IPS-NIHi11 (cell line): Measurements from ENCODE around the gene PSMD13.
"Not testable (repeated sequence)": the region's sequence is repeated elsewhere in the genome, so short reads cannot be mapped to it uniquely, and the experiment has no call there.

Source experiments
- DNase-seq: peaks from one replicate; pipeline ENCODE4 v3.0.0; 2012; ENCODE audit warnings: mixed read lengths, low spot score

The PSMD13 gene

GRCh38 chr11:250740-251299 is 14.0 kb downstream of the PSMD13 start:
- peak; percentile 82 for DNase-seq

DNA sequence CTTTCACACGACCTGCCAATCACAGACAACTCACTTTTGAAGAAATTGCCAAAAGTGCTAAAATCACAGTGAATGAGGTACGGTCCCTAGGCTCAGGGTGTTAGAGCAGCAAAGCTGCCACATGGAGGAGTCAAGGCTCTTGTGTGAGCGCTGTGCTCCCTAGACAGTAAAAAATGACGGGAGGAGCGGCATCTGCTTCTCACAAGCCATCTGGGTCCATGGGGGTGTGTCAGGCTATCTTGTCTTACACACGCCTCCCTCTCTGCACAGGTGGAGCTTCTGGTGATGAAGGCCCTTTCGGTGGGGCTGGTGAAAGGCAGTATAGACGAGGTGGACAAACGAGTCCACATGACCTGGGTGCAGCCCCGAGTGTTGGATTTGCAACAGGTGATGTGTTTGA is 14.8 kb downstream of the PSMD13 start:
- no peak for DNase-seq

DNA sequence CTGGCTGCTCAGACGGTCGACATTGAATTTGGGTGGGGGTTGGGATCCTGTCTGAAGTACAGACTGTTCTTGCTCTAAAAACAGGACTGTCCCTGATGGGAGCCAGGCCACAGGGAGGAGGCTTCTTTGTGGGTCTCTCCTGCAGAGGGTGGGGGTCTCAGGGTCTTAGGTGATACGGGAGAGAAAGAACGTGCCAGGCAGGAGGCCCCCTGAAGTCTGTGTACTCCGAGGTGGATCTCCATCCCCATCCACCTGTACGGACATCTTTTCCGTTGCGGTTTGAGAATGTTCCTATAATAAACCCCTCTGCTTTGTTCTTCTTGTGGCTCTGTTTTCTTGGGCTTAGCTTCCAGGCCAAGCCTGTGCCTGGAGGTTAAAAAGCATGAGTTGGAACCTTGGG is 15.9 kb downstream of the PSMD13 start:
- DNase-seq: no peak

GRCh38 chr11:253160-253885 is 16.5 kb downstream of the PSMD13 start:
- DNase-seq: no peak

DNA sequence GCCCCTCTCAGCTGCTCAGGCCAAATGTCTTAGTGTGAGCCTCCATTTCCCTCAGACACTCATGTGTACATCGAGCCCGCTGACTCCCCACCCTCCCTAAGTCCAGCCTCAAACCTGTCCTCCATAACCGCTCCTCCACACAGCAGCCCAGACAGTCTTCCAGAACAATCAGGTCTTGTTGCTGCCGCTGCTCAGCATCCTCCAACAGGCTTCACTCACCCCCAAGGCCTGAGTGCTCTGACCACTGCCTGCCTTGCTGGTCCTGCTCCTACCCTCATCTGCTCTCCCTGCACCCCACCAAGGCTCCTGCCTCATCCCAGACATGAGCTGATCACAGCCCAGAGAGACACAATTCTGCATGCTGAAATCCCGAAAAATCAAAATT is 17.1 kb downstream of the PSMD13 start:
- no peak for DNase-seq

DNA sequence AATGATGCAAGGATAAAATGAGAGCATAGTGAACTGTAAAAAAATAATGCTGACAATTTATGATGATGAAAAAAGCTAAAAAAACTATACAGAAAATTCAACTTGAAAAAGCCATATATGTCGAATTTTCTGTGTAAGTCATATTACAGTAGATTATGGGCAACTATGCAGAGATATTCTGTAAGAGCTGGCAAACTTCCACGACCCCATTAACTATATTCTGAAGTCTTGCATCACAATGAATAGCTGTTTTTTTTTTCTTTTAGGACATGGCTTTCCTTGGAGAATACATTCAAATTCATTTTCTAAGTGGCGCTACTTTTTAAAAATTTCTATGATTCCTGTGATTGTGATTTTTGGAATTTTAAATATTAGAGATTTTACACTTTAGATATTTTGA is 18.4 kb downstream of the PSMD13 start:
- no peak for DNase-seq

DNA sequence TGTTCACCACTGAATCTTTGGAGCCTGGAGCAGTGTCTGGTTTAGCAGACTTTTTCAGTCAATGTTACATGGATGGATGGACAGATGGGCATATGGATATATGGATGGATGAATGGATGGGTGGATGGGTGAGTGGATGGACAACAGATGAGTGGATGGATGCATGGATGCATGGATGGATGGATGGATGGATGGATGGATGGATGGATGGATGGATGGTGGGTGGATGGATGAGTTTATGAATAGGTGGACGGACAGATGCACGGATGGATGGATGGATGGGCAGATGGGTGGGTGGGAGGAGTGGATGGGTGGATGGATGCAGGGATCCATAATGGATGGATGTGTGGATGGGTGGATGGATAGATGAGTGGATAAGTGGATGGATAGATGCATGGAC is 19.0 kb downstream of the PSMD13 start:
- no peak for DNase-seq

- DNase-seq: no peak
These were observed 20.4 kb downstream of the PSMD13 start for GRCh38 chr11:256952-257737.

- DNase-seq: no peak
These were observed 21.2 kb downstream of the PSMD13 start for GRCh38 chr11:257766-258493.

GRCh38 chr11:259413-259812 is 22.6 kb downstream of the PSMD13 start:
- no peak for DNase-seq

GRCh38 chr11:261624-262023 is 24.8 kb downstream of the PSMD13 start:
- no peak for DNase-seq

DNA sequence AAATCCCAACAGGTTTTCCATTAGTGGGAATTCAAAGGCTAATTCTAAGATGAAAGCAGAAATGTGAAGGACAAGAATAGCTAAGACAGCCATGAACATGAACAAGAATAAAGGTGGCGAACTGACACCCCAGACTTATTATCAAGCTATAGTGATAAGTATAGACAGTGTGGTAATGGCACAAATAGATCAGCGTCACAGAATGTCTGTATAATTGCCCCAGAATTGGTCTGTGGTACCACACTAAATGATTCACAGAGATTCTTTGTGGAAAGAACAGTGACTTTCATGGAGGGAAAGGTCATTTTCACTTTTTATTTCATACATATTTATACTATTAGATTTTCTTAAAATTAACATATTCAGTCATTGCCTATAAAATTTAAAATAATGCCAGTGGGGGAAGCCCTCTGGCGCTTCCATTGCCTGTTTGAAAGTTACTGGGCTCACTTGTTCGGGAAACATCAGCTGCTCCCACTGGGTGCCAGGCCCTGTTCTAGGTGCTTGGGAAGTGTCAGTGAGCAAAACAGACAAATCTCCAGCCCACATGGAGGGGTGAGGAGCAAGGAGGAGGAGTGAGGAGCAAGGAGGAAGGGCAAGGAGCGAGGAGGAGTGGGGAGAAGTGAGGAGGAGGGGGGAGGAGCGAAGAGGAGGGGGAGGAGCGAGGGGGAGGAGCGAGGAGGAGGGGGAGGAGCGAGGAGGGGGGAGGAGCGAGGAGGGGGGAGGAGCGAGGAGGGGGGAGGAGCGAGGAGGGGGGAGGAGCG is 30.1 kb downstream of the PSMD13 start:
- DNase-seq: no peak

DNA sequence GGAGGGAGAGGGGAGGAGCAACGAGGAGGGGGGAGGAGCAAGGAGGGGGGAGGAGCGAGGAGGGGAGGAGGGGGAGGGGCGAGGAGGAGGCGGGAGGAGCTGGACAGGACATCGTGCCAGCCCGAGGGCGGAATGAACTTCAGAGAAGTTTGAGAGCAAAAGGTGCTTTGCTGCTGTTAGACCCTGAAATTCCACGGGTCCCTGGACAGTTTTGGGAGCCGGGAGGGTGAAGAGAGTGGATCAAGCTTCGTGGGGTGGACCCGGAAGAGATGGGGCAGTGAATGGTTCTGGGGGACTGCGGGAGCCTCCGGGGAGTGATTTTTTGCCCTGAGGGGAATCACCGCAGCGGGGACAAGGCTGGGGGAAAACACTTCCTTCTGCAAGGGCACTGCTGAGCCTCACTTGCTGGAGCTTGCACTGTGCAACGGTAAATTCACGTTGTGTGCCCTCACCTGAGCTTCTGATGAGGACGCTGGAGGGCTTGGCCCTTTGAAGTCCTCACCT is 30.8 kb downstream of the PSMD13 start:
- no peak for DNase-seq

DNA sequence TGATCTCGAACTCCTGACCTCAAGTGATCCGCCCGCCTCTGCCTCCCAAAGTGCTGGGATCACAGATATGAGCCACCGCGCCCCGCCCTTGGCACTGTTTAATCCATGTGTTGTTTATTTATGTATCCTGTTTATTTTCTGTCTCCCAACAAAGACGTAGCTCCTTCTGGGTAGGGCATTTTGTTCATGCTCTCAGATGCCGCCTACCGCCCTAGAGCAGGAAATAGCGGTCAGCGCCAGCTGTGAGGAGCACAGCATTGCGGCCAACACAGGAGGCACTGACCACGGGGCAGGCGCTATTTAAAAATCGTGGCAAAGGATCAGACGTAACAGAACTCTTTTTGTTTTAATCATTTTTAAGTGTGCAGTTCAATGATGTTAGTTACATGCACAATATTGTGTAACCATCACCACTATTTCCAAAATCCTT is 32.0 kb downstream of the PSMD13 start:
- not testable (repeated sequence) for DNase-seq

GRCh38 chr11:269146-269890 is 32.5 kb downstream of the PSMD13 start:
- DNase-seq: no peak

DNA sequence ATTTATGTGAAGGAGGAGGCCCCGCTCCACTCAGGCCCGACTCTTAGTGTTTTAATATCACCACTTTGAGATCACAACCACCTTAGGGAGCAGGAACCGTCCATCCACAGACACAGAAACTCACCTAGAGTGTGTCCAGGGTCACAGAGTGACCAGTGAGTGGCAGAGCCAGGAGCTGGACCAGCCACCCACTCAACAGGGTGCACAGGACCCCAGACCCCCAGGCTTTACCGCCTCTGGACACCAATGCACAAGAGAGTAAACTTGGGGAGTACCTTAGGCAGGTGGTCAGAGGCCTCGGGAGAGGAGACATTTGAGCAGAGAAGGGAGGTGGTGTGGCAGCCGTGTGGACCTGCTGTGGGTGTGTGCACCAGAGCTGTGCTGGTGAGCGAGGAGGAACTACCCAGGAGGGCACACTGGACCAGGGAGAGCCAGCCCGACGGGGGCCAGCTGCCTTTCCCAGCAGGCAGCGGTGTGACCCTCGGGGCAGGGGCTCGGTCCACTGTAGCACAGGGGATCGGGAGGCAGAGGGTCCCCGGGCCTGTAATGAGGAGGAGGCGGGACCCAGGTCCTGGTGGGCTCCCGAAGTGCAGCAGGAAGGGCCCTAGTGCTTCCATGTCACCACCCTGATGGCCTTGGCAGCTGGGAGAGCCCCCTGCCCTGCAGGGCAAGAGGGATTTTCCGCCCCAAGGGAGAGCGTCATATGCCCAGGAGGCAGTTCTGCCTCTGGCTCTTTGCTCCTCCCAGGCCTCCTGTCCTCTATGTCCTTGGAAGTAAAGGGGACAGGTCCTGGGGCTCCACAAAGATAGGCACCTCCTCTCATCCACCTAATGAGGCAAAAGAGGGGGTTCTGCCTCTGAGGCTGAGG is 33.9 kb downstream of the PSMD13 start:
- no peak for DNase-seq

DNA sequence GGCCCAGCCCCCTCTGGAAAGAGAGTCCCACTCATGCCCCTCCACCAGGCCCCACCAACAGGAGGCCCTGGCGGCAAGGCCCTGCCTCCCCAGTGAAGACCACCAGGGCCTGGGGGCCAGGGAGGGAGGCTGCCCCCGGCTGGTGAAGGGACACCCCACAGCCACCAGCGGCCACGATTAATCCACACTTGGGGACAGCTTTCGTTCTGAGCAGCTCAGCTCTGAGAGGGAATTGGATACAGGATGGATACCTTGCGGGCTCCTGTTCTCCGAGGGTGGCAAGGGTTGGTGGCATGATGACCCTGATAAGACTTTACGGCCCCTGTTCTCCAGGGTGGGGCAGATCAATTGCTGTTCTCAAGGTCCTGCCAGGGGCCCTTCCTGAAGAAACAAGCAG is 34.5 kb downstream of the PSMD13 start:
- DNase-seq: no peak

- DNase-seq: no peak
These were observed 35.6 kb downstream of the PSMD13 start for GRCh38 chr11:272195-272930.

DNA sequence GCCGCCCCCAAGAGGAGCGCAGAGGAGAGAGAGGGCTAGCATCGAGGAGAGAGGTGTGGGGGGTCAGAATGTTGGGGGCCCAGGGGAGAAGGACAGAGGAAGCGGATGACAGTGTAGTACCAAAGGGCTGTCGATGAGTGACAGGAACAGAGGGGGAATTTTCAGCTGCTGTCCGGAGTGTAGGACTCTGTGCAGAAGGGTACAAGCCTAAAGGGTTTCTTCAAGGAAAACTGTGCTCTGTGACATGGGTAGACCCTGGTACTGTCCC is 36.1 kb downstream of the PSMD13 start:
- no peak for DNase-seq

DNA sequence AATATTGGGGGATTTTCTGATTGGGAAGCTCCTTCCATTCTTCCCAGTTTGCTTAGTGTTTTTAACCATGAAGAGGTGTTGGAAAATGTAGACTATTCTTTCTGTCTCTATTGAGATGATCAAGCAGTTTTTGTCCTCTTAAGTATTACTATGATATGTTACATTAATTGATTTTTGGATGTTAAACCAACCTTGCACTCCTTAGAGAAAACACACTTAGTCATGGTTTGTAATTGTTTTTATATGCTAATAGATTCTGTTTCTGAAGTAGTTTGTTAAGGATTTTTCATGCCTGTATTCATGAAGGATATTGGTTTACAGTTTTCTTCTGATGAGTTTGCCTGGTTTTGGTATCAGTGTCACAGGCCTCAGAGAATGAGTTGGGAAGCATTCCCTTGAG is 39.4 kb downstream of the PSMD13 start:
- DNase-seq: no peak
